Right lobe of liver (tissue), 6 donors: ENCODE results near the gene FAM135A. TPM values are rescaled to one million over a fixed set of nuclear protein-coding genes. Genes with fewer than 3 reads are reported as not detected.

ENCODE experiments used
- ATAC-seq, 4 donors: fragments of 200-7000 bp; cut with Tn5 transposase; one replicate each; pipeline ENCODE4 v1.9.1; 2020; ENCODE audit warnings: mild to moderate bottlenecking in 4 of 4, moderate library complexity in 4 of 4
- DNase-seq, 3 donors: peaks; one replicate each; pipeline ENCODE4 v3.0.0-alpha.2; 2020
- H3K27ac ChIP-seq, 3 donors: fragments of 200-600 bp; one replicate each; pipeline ENCODE4 v1.8.0; 2022
- H3K27me3 ChIP-seq, 2 donors: fragments of 200-600 bp; one replicate each; pipeline ENCODE4 v1.8.0; 2022
- H3K36me3 ChIP-seq, 4 donors: fragments of 200-600 bp; sonication (generic) in 1 of 4; one replicate each; pipeline versions ENCODE4 v1.5.1 to v1.8.0; 2017 to 2022; ENCODE audit warnings: control low read depth in 1 of 4
- H3K4me1 ChIP-seq, 4 donors: fragments of 200-600 bp; sonication (generic) in 1 of 4; one replicate each; pipeline versions ENCODE4 v1.5.1 to v1.8.0; 2017 to 2022; ENCODE audit warnings: control low read depth in 1 of 4
- H3K4me3 ChIP-seq, 3 donors: fragments of 200-600 bp; one replicate each; pipeline ENCODE4 v1.8.0; 2022
- H3K9me3 ChIP-seq, 4 donors: fragments of 200-600 bp; sonication (generic) in 1 of 4; one replicate each; pipeline versions ENCODE4 v1.5.1 to v1.8.0; 2017 to 2022; ENCODE audit warnings: control low read depth in 1 of 4
- CTCF ChIP-seq, 4 donors: fragments of 200-600 bp in 3 of 4; fragments of 450-650 bp in 1 of 4; IDR thresholded peaks; one replicate each; pipeline versions ENCODE4 v1.5.1 to v1.8.0; 2016 to 2022; ENCODE audit warnings: antibody characterized with exemption in 4 of 4, mild to moderate bottlenecking in 2 of 4
- POLR2A ChIP-seq: fragments of 450-650 bp; IDR thresholded peaks from one replicate; pipeline ENCODE4 v1.6.1; 2017; ENCODE audit warnings: antibody characterized with exemption, mild to moderate bottlenecking
- WGBS: methylation state at CpG from one replicate; pipeline ENCODE4 v1.1.6; 2018; ENCODE audit warnings: low coverage, low lambda C conversion rate; ENCODE audit not compliant: insufficient coverage; ENCODE audit errors: missing lambda C conversion rate; 5-methylcytosine and 5-hydroxymethylcytosine counted together
- intact Hi-C, 2 donors: fragments of 100-400 bp; cut with DNase I; formaldehyde crosslinking; loops; one replicate each; pipeline versions ENCODE4 v1.11.2 to v1.14.1; 2022
- total RNA-seq, 6 experiments: library from RNA; depleted of rRNA in 2 of 6; stranded (reverse); fragments of >200 nt in 2 of 6; fragmentation: NEBNext Ultra II Directional in 3 of 6; extraction: Animal tissue kit (Norgen Biotek cat#: 25700) in 3 of 6; gene quantifications; one replicate each; pipeline versions ENCODE4 v1.1.0 to v1.2.4, GENCODE V29; 2016 to 2023
- donor health status: DM: no; HTN: yes; CAD: no.
- donor health status: DM: no; HTN: no; CAD: no.
- donor health status: DM: no; HTN: no; CAD: no.
- donor health status: DM: no; HTN: yes; CAD: no.
- donor health status: DM: no; HTN: yes; CAD: no.

FAM135A gene
- total RNA-seq, 6 experiments from 2014 or later: 3.9 to 17.0 (median 8.0) TPM

GRCh38 chr6:70396796-70397729 lies 16.2 kb upstream of the FAM135A start:
- Histone ChIP-seq H3K4me3 (no peak overlapping the region), H3K36me3 (no peaks in the 10 kb centered on the region), H3K4me1 (peaks cover 0 to 5% (median 0%) of the 10 kb centered on the region in 4 donors), H3K9me3 (no peaks in the 10 kb centered on the region), H3K27ac (no peak overlapping the region), H3K27me3 (no peaks in the 10 kb centered on the region)
- 62% methylated on average over 10 of the region's 10 CpGs for WGBS
- no peak for DNase-seq
- no peak for TF ChIP-seq POLR2A
- TF ChIP-seq CTCF (IDR thresholded peaks at IDR 0.05): no peak
- ATAC-seq: no peak
- intact Hi-C loops: no loop called here

- intact Hi-C loops: no loop called here
- no peaks in the 10 kb centered on the region for H3K27me3 ChIP-seq
- peak overlapping the region in 2 of 3 donors; percentile 26 to 33 for H3K4me3 ChIP-seq
- peak overlapping the region; percentile 32 to 65 (median 52) for H3K27ac ChIP-seq
- DNase-seq (peak in 1 of 3 donors; percentile 42), ATAC-seq (peak; percentile 93 to 98 (median 94))
- H3K4me1 ChIP-seq: peaks cover 0 to 5% (median 0%) of the 10 kb centered on the region in 4 donors
- TF ChIP-seq CTCF (IDR thresholded peaks at IDR 0.05) (no peak), POLR2A (peak; percentile 57)
- H3K9me3 ChIP-seq: no peaks in the 10 kb centered on the region
- WGBS: 31% methylated on average over 7 of the region's 7 CpGs
- no peaks in the 10 kb centered on the region for H3K36me3 ChIP-seq
Observed at GRCh38 chr6:70398783-70399728, 14.3 kb upstream of the FAM135A start.

- intact Hi-C loops: no loop called here
- no peak for DNase-seq
- WGBS: 75% methylated on average over 1 of the region's 1 CpG
- Histone ChIP-seq H3K4me3 (no peak overlapping the region), H3K36me3 (no peaks in the 10 kb centered on the region), H3K4me1 (peaks cover 0 to 2% (median 0%) of the 10 kb centered on the region in 4 donors), H3K27ac (no peak overlapping the region), H3K9me3 (no peaks in the 10 kb centered on the region), H3K27me3 (no peaks in the 10 kb centered on the region)
- TF ChIP-seq CTCF (IDR thresholded peaks at IDR 0.05): no peak
- no peak for TF ChIP-seq POLR2A
- ATAC-seq: no peak
Observed at GRCh38 chr6:70404658-70405057, 8.7 kb upstream of the FAM135A start.

GRCh38 chr6:70409216-70409615 lies 4.1 kb upstream of the FAM135A start:
- intact Hi-C loops: no loop called here
- Histone ChIP-seq H3K27ac (no peak overlapping the region), H3K9me3 (no peaks in the 10 kb centered on the region), H3K4me3 (no peak overlapping the region), H3K27me3 (no peaks in the 10 kb centered on the region), H3K4me1 (peaks cover 0 to 5% (median 2%) of the 10 kb centered on the region in 4 donors), H3K36me3 (no peaks in the 10 kb centered on the region)
- no peak for ATAC-seq
- TF ChIP-seq POLR2A (no peak), CTCF (IDR thresholded peaks at IDR 0.05) (no peak)
- 56% methylated on average over 2 of the region's 2 CpGs for WGBS
- no peak for DNase-seq
